GM10847 (cell line): ENCODE data around the gene CAMK2N2.

Experiments
- POLR2A ChIP-seq: IDR thresholded peaks from 2 replicates; pipeline ENCODE4 v1.6.1; 2011; ENCODE audit not compliant: insufficient read length; ENCODE audit errors: extremely low read depth

Gene CAMK2N2

GRCh38 chr3:184257083-184257915 lies 4.1 kb downstream of the CAMK2N2 start:
- no peak for TF ChIP-seq POLR2A

DNA sequence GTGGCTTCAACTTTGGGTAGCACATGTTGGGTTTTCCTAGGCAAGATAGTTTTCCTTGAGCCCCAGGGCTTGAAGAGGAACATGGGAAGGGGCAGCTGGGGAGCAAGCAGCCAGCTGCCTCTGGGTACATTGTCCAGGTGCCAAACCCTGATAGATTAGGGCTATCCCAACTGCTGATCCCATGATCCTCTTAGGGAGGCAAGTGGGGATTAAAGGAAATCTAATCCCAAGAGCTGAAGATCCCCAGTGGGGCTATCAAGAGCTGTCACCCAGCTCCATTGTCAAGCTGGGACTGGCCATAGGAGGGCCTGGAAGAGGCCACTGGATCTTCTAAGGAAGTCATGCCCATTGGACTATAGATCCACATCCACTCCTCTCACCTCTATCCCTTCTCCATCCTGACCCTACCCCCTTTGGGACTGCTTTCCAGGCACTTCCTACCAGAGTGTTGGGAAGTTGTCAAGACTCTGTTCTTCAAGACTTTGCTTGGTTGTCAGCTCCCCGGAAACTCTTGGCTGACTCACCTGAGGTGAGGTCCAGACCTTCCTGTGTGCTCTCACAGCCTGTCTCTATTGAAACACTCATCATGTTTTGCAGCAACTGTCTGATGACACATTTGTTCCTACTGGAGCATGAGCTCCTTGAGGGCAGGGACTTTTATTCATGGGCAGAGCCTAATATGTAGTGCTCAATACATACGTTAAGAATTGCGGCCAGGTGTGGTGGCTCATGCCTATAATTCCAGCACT lies 5.9 kb downstream of the CAMK2N2 start:
- TF ChIP-seq POLR2A, result no peak

- no peak for TF ChIP-seq POLR2A
Measured at GRCh38 chr3:184250167-184250828, 11.1 kb downstream of the CAMK2N2 start.

DNA sequence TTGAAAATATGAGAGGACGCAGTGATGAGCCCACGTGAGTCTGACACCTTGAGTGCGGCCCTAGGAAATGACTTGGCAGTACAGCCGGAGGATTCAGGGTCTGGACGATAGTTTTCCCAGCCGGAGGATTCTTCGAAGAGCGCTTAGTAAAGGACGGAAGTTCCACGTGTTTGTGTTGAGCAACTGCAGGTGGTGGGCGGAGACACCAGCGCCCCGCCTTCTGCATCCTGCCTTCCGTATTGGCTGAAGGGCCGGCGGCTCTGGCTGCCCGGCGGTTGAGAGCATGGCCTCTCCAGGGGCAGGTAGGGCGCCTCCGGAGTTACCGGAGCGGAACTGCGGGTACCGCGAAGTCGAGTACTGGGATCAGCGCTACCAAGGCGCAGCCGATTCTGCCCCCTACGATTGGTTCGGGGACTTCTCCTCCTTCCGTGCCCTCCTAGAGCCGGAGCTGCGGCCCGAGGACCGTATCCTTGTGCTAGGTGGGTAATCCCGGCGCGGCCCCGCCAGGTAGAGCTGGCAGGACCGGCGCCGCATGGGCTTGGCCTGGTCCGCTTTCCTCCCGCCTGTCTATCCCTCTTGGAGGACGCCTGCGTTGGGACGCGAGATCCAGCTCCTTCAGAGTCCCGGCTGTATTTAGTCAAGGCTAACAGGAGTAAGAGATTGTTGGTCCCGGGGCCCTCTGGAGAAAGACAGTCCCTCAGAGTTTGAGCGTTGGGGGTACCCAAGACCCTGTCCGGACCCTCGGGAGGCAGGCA lies 11.8 kb downstream of the CAMK2N2 start, which contains the start of gene EEF1AKMT4:
Gene EEF1AKMT4 (plus strand): TSS at position 261 of the 755 bp plus-strand sequence. CDS start 23 bp downstream, at position 284.
- peak; percentile 44 for TF ChIP-seq POLR2A

DNA sequence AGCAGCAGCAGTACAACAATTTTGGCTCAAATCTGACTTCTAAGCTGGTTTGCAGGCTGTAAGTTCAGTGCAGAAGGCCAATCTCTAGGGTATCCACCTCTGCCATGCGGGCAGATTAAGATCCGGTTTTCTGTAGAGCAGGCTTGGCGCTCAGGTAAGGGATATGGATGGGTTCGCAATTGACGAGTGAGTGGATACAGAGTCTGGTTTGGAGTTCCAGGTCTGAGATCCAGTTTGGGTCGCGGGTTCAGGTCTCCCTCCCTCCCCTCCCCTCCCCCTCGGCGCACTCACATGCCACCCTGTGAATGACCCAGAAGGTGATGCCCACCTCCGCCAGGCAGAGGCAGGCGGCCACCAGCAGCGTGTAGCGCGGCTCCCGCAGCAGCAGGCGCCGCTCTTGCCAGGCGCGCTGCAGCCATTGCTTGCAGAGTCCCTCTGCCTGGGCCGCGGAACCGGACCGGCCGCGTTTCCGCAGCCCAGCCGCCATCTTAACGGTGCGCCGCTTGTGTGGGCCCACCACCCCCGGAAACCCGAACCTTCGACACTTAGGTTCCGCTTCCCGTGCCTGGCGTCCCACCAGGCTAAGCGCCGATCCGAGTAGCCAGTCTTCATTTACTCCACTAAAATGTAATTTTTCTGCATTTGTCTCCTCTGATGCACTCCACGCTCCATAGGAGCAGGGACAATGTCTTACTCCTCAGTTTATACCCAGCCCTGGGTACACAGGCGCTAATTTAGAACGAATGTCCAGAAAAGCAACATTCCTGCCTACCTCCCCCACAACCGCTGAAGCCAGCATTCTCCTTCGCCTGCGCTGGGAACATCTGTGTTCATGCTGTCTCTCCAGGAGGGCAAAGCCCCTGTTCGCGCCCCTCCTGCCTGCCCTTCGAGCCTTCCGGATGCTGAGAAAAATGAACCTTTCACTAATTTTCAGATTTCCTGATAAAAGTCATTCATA lies 12.6 kb downstream of the CAMK2N2 start, which contains the start of gene ALG3:
Gene ALG3 (minus strand): TSS at position 509 of the 958 bp plus-strand sequence. CDS start 22 bp downstream, at position 487.
- peak; percentile 96 for TF ChIP-seq POLR2A

DNA sequence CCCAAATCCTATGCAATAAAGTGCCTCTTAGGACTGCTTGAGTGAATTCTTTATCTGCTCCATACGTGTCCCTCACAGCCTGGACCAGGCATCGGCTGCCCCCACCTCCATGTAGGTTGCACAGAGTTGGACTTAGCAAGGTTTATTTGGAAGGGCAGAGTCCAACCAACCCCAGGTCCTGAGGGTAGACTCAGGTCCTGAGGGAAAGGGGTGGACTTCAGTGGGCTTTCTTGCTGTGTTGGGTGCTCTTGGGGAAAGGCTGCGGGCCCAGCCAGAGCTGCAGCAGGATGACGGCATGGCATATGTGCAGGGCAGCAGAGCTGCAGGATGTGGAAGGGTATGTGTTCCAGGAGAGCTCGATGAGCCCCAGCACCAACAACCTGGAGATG lies 19.1 kb downstream of the CAMK2N2 start:
- TF ChIP-seq POLR2A, result no peak

DNA sequence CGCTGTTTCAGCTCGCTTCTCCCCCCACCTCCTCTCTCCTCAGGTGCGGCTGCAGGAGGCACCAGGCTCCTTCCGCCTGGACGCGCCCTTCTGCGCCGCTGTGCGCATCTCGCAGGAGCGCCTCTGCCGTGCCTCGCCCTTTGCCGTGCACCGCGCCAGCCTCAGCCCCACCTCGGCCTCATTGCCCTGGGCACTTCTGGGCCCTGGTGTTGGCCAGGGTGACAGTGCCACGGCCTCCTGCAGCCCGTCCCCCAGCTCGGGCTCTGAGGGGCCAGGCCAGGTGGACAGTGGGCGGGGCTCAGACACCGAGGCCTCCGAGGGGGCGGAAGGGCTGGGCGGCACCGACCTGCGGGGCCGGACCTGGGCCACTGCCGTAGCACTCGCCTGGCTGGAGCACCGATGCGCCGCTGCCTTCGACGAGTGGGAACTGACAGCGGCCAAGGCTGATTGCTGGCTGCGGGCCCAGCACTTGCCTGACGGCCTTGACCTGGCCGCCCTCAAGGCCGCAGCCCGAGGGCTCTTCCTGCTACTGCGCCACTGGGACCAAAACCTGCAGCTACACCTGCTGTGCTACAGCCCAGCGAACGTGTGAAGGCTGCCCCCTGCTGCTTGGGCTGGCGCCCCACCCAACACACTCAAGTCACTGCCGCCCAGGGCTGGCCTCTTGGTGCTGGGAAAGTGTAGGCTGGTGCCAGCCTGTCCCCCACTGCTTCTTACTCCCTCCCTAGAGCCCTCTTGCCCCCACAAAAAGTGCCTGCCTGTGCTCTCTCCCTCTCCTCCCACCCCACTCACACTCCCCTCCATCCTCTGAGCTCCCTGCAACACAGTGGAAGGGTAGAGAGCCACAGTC lies 19.7 kb downstream of the CAMK2N2 start:
- no peak for TF ChIP-seq POLR2A

DNA sequence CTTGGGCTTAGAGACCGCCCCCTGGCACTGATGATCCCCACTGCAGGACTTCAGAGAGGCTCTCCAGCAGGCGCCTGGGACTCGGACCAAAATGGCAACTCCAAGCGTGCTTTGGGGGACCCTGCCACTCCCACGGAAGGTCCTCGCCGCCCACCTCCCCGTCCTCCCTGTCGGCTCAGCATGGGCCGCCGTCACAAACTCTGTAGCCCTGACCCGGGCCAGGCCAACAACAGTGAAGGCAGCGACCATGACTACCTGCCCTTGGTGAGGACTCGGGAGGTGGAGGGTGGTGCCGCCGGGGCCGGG lies 20.3 kb downstream of the CAMK2N2 start:
- TF ChIP-seq POLR2A, result no peak

- no peak for TF ChIP-seq POLR2A
Measured at GRCh38 chr3:184240384-184241140, 20.8 kb downstream of the CAMK2N2 start.

- no peak for TF ChIP-seq POLR2A
Measured at GRCh38 chr3:184239708-184240107, 21.6 kb downstream of the CAMK2N2 start.

DNA sequence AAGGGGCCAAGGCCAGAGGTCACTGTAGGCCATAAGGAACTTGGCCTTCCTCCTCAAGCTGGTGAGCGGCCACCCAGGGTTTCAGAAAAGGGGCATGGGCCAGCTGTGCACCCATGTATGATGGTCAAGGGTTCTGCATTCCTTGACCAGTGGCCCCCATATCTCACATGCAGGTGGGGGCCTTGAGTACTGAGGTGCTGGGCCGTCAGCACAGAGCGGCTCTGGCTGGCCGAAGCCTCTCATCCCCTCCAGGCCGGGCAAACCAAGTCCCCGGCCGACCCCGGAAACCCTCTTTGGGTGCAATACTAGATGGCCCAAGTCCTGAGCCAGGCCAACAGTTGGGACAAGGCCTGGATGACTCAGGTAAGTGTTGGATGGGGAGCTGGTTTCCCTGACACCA lies 22.1 kb downstream of the CAMK2N2 start:
- no peak for TF ChIP-seq POLR2A

DNA sequence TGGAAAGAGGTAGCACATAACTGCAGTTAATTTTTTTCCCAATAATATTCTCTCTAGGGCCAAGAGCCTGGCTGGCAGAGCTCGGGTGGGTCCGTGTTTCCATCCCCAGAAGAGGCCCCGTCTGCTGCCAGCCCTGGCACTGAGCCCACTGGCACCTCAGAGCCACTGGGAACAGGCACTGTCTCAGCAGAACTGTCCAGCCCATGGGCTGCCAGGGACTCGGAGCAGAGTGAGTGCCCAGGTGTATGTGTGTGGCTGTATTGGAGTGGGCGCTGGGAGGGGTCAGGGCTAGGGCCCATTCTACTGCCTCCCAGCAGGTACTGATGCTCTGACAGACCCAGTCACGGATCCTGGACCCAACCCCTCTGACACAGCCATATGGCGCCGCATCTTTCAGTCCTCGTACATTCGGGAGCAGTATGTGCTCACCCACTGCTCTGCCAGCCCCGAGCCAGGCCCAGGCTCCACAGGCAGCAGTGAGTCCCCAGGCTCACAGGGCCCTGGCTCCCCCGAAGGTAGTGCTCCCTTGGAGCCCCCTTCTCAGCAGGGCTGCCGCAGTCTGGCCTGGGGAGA lies 23.0 kb downstream of the CAMK2N2 start:
- TF ChIP-seq POLR2A, result no peak
